ENCODE data around the gene GPR142.

- TF ChIP-seq REST (IDR thresholded peaks at IDR 0.05; ENCODE audit: low read depth) (no peak), RAD21 (IDR thresholded peaks at IDR 0.05; ENCODE audit: low read depth) (no peak), FOXM1 (IDR thresholded peaks at IDR 0.05; ENCODE audit: borderline replicate concordance, low read depth) (no peak), EP300 (IDR thresholded peaks at IDR 0.05; ENCODE audit: borderline replicate concordance) (no peak), MAX (IDR thresholded peaks at IDR 0.05) (no peak), TEAD4 (IDR thresholded peaks at IDR 0.05) (no peak), YY1 (IDR thresholded peaks at IDR 0.05; ENCODE audit: low read depth) (no peak), TAF1 (IDR thresholded peaks at IDR 0.05; ENCODE audit: low read depth) (no peak)
These were observed 13.8 kb upstream of the GPR142 start for GRCh38 chr17:74353446-74354060.

Data from Ishikawa (cell line).